GM12878 (cell line): ENCODE results near the gene TMEM259.

ENCODE experiments used
- CHD2 ChIP-seq: IDR thresholded peaks from 2 replicates; pipeline ENCODE4 v1.6.1; 2011; ENCODE audit warnings: low read depth, low read length, improper control_type of control experiment, borderline replicate concordance
- ELK1 ChIP-seq: IDR thresholded peaks from 2 replicates; pipeline ENCODE4 v1.6.1; 2012; ENCODE audit warnings: low read depth, low read length, improper control_type of control experiment
- ETV6 ChIP-seq, 2 experiments: fragments of 450-650 bp in 1 of 2; IDR thresholded peaks in 1 of 2; conservative IDR thresholded peaks in 1 of 2; 2 replicates each; pipeline ENCODE4 v1.6.1; 2014; ENCODE audit warnings: antibody characterized with exemption in 1 of 2, borderline replicate concordance in 1 of 2, low read depth in 1 of 2, mild to moderate bottlenecking in 1 of 2, moderate library complexity in 1 of 2
- EZH2 ChIP-seq: IDR thresholded peaks from 2 replicates; pipeline ENCODE4 v1.6.1; 2012; ENCODE audit warnings: low read depth, mild to moderate bottlenecking, control low read depth, inconsistent platforms, low read length, borderline replicate concordance; ENCODE audit not compliant: control insufficient read depth
- FOXM1 ChIP-seq: IDR thresholded peaks from 2 replicates; pipeline ENCODE4 v1.6.1; 2012; ENCODE audit warnings: low read depth, mild to moderate bottlenecking, inconsistent platforms, low read length, moderate library complexity
- JUND ChIP-seq: IDR thresholded peaks from 2 replicates; pipeline ENCODE4 v1.6.1; 2012; ENCODE audit warnings: low read depth, mild to moderate bottlenecking, low read length, improper control_type of control experiment, moderate library complexity
- REST ChIP-seq: IDR thresholded peaks from 2 replicates; pipeline ENCODE4 v1.6.1; 2012; ENCODE audit warnings: mild to moderate bottlenecking, low read depth, low read length
- TF ChIP-seq, protein P1 (sequence below), 3 experiments: IDR thresholded peaks in 2 of 3; conservative IDR thresholded peaks in 1 of 3; 2 replicates each; pipeline ENCODE4 v1.5.1; 2011; ENCODE audit warnings: low read depth in 3 of 3, low read length in 3 of 3, mild to moderate bottlenecking in 3 of 3, control low read depth in 2 of 3, moderate library complexity in 2 of 3, inconsistent platforms in 1 of 3, mixed read lengths in 1 of 3; ENCODE audit not compliant: control insufficient read depth in 2 of 3, insufficient read depth in 1 of 3; ENCODE audit errors: extremely low read depth in 1 of 3

GRCh38 chr19:1018932-1019615 is 1.8 kb downstream of the TMEM259 start:
- TF ChIP-seq EZH2 (no peak), ELK1 (no peak), CHD2 (no peak), ETV6 (conservative IDR thresholded peaks at IDR 0.05 in 1 of 2, IDR thresholded peaks at IDR 0.05 in 1 of 2; ENCODE audit: borderline replicate concordance in 1 of 2, low read depth in 1 of 2) (no peak), REST (no peak), FOXM1 (no peak), JUND (no peak)
- TF ChIP-seq, protein P1, sequence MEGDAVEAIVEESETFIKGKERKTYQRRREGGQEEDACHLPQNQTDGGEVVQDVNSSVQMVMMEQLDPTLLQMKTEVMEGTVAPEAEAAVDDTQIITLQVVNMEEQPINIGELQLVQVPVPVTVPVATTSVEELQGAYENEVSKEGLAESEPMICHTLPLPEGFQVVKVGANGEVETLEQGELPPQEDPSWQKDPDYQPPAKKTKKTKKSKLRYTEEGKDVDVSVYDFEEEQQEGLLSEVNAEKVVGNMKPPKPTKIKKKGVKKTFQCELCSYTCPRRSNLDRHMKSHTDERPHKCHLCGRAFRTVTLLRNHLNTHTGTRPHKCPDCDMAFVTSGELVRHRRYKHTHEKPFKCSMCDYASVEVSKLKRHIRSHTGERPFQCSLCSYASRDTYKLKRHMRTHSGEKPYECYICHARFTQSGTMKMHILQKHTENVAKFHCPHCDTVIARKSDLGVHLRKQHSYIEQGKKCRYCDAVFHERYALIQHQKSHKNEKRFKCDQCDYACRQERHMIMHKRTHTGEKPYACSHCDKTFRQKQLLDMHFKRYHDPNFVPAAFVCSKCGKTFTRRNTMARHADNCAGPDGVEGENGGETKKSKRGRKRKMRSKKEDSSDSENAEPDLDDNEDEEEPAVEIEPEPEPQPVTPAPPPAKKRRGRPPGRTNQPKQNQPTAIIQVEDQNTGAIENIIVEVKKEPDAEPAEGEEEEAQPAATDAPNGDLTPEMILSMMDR (IDR thresholded peaks at IDR 0.05 in 2 of 3, conservative IDR thresholded peaks at IDR 0.05 in 1 of 3; ENCODE audit: control insufficient read depth in 2 of 3, extremely low read depth in 1 of 3, insufficient read depth in 1 of 3, low read depth in 3 of 3, low read length in 3 of 3), result no peak
